GM19193 (cell line): ENCODE data around the gene CYSRT1.

Experiments
- POLR2A ChIP-seq: IDR thresholded peaks from 4 replicates; pipeline ENCODE4 v1.6.1; 2011; ENCODE audit not compliant: insufficient read depth, insufficient read length; ENCODE audit errors: extremely low read depth

The CYSRT1 gene

DNA sequence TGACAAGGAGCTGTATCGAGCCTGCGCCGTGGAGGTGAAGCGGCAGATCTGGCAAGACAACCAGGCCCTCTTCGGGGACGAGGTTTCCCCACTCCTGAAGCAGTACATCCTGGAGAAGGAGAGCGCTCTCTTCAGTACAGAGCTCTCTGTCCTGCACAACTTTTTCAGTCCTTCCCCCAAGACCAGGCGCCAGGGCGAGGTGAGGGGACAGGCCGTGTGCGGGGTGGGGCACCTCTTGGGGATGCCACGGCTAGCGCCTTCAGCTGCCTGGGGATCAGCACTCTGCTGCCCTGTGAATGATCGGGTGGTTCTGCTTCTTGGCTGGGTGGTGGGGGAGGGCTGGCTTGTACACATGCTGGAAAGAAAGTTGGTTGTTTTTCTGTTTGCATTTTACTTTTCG, 31.9 kb downstream of the CYSRT1 start:
- no peak for TF ChIP-seq POLR2A

DNA sequence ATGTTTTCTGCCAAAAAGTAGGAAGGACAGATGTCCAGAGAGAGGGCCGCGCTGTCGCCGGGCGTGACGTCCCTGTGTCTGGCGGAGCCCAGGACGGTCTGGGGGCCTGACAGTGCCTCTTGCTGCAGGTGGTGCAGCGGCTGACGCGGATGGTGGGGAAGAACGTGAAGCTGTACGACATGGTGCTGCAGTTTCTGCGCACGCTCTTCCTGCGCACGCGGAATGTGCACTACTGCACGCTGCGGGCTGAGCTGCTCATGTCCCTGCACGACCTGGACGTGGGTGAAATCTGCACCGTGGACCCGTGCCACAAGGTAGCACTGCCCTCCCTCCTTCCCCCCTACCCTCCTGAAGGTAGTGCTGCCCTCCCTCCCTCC, 37.9 kb downstream of the CYSRT1 start:
- TF ChIP-seq POLR2A, result no peak

DNA sequence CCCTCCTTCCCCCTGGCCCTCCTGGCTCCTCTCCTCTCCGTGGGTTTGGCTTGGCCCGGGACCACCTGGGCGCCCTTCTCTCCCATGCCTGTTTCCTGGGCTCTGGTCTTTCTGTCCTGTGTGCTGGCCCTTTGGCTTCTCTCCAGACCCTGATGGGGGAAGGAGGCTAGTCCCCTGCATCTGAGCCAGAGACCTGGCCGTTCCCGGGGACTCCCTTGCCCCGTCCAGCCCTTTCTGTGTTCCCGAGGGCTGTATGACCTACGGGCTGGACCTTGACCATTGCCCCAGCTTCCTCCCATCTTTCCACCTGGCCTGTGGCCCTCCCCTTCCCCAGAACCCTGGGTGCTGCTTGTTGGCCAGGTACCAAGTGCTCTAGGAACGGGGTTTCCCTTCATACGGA, 38.5 kb downstream of the CYSRT1 start:
- no peak for TF ChIP-seq POLR2A

DNA sequence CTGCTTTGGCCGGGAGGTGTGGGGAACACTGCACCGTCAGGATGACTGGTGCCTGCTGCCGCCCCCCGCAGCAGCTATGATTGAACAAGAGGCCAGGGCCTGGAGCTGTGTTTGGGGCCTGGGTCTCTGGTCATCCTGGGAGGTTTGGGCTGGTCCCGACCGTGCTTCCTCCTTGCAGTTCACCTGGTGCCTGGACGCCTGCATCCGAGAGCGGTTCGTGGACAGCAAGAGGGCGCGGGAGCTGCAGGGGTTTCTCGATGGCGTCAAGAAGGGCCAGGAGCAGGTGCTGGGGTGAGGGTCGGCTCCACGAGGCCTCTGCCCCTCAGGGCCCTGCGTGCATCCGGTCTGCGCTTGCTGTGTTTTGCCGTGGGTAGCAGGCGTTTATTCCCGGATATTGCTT, 39.1 kb downstream of the CYSRT1 start:
- TF ChIP-seq POLR2A, result no peak

DNA sequence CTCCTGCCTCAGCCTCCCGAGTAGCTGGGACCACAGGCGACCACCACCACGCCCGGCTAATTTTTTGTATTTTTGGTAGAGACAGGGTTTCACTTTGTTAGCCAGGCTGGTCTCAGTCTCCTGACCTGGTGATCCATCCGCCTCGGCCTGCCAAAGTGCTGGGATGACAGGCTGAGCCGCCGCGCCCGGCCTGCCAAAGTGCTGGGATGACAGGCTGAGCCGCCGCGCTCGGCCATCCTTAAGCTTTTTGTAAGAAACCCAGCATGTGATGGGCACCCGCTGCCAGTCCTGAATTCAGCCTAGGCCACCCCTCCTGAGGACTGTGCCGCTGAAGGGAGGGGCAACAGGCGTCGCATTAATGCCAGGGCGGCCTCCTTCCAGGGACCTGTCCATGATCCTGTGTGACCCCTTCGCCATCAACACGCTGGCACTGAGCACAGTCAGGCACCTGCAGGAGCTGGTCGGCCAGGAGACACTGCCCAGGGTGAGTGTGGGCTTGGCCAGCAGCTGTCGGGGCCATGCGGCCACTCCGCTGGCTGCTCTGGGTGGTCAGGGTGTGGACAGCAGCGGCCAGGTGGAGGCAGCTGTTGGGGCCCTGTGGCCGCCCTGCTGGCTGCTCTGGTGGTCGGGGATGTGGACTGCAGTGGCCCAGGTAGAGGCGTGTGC, 40.7 kb downstream of the CYSRT1 start:
- no peak for TF ChIP-seq POLR2A

DNA sequence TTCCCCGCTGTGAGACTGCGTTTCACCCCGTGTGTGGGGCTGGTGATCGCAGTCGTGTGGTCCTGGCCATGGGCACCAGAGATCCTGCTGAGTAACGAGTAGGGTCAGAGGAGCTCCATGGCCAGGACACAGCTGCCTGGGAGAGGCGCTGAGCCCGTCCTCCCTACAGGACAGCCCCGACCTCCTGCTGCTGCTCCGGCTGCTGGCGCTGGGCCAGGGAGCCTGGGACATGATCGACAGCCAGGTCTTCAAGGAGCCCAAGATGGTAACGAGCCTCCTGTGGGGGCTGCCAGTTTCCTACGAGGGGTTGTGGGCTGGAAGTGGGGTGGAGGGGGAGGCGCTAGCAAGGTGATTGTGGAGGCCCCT, 41.2 kb downstream of the CYSRT1 start:
- TF ChIP-seq POLR2A, result no peak

DNA sequence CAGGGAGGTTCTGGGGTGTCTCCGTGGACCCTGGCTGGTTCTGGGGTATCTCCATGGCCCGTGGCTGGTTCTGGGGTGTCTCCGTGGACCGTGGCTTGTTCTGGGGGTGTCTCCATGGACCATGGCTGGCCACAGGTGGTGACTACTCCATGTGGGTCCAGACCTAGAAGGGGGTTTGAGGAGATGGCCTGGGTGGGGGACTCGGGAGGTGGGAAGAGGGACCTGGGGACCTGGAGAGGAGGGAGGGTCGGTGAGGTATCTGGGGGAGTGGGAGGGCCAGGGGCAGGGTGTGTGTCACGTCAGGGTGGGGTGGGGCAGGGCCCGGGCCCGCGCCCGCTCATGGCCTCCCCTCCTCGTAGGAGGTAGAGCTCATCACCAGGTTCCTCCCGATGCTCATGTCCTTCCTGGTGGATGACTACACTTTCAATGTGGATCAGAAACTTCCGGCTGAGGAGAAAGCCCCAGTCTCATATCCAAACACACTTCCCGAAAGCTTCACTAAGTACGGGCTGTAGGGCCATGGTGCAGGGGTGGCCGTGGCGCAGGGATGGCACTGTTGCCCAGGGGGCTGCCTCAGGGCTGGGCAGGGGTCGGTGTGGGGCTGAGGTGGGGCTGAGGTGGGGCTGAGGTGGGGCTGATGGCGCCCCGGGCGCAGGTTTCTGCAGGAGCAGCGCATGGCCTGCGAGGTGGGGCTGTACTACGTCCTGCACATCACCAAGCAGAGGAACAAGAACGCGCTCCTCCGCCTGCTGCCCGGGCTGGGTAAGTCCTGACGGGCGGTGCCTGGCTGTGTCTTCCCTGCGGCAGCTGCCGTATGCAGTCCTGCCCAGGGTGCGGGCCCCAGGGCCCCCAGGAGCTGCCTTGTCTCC, 41.8 kb downstream of the CYSRT1 start:
- TF ChIP-seq POLR2A, result no peak

DNA sequence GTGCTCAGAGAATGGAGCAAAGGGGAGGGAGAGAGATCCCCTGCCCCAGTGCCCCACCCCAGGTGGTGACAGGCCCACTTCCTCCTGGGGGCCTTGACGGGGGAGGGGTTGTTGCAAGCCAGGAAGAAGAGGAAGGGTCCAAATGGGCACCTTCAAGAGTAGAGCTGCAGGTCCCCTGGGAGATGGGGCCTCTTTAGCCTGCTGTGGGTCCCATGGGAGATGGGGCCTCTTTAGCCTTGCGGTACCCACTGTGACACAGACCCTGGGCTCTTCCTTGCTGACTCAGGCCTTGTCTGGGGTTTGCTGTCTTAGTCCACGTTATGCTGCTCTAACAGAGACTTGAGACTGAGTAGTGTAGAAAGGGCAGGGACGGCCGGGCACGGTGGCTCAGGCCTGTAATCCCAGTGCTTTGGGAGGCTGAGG, 43.0 kb downstream of the CYSRT1 start:
- no peak for TF ChIP-seq POLR2A

DNA sequence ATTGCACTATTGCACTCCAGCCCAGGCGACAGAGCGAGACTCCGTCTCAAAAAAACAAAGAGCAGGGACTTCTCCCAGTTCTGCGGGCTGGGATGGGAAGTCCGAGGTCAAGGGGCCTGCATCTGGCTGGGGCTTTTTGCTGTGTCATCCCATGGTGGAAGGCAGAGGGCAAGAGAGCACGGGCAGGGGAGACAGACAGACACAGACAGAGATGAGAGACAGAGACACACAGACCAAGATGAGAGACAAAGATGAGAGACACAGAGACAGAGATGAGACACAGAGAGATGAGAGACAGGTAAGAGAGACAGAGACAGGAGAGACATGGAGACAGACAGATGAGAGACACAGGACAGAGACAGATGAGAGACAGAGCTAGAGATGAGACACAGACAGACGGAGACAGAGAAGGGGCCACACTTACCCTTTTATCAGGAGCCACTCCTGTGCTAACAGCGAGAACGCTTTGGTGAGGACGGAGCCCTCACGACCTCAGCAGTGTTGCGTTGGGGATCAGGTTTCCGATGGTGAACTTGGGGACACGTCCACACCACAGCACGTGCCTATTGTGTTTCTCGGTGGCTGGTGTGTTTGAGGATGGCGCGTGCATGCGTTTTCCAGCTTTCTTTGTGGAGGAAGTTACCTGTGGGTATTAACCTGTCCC, 43.7 kb downstream of the CYSRT1 start:
- no peak for TF ChIP-seq POLR2A

DNA sequence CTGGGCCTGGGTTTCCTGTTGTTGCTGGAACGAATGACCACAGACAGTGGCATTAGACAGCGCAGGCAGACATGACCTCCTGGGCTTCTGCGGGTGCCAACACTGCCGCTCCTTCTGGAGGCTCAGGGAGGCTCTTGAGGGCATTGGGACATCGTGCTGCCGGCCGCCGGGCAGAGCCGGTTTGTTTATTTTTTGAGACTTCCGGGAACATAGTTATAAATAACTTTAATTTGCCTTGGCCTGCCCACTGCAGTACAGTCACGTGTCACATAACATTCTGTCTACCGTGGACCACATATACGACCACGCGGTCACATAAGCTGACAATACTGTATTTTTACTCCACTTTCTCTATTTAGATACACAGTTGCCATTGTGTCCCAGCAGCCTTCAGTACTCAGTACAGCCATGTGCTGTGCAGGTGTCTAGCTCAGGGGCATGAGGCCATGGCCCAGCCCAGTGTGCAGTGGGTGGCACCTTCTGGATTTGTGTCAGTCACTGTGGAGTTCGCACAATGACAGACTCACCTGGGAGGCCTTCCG, 44.3 kb downstream of the CYSRT1 start:
- TF ChIP-seq POLR2A, result no peak

DNA sequence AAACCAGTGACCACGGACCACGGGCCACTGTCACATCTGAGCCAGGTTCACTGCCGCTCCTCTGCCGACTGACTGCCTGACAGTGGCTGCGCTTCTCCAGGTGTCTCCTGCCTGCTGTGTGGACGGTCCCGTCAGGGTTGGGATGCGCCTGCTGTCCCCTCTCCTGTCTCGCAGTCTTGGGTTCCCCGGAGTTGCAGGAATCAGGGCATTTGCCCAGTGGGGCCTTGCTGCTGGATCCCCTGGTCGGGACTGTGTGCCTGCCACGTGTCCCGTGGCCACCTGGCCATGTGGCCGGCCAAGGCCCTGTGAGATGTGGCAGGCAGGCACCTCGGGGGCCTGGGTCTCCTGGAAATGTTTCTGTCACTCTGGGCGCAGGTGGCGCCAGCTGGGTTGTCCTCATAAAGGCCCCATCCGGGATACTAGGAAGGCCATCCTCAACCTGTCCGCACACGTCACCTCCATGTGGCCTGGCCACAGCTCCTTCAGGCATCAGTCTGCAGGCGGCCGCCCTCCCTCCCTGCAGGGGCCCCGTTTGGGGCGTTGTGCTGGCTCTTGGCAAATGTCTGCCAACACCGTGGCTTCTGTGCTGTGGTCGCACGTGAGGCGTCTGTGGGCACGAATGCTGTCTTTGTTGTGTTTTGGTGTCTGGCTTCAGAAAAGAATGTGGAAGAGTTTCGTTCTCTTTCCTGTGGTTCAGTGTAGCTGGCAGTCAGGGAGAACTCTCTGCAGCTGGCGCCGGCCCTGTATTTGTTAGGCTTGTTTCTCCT, 46.1 kb downstream of the CYSRT1 start:
- TF ChIP-seq POLR2A, result no peak

DNA sequence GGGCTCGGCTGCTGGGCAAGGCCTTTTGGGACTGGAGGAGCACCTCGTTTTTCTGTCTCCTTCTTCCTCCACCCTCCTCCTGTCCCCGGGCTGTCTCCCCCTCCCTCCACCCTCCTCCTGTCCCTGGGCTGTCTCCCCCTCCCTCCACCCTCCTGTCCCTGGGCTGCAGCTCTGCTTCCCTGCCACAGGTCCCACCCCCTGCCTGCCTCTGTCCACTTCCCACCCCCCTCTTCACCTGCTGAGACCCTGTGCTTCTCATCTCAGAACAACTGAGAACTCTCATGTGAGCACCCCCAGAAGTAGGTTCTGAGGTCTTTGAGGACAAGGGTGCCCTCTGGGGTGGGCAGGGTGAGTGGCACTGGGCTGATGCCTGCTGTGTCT, 46.7 kb downstream of the CYSRT1 start:
- TF ChIP-seq POLR2A, result no peak

DNA sequence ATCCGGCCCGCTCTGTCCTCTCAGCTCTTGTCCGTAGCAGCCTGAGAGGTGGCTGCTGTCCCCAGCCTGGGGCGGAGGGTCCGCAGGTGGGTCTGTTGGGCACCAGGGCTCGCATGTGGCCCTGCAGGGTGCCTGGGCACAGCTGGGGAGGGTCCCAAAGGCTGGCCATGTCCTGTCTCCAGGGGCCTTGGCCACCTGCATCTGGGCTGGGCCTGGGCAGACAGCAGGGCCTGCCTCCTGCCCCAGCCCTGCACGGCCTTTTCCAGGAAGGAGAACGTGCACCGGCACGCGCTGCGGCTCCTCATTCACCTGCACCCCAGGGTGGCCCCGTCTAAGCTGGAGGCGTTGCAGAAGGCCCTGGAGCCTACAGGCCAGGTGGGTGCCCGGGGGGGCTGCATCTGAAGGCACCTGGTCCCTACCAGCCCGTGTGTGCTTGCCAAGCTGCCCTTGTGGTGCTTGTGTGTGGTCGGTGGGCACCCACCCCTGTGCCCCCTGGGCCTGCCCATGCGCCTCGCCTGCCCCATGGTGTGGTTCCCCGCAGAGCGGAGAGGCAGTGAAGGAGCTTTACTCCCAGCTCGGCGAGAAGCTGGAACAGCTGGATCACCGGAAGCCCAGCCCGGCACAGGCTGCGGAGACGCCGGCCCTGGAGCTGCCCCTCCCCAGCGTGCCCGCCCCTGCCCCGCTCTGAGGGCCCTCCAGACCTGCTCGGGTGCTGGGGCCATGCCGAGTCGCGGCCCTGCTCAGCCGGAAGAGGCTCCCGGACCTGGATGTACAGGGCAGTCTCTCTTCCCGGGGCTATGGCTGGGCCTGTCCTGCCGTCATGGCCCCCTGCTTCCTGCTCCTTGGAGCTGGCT, 47.5 kb downstream of the CYSRT1 start:
- TF ChIP-seq POLR2A, result no peak

DNA sequence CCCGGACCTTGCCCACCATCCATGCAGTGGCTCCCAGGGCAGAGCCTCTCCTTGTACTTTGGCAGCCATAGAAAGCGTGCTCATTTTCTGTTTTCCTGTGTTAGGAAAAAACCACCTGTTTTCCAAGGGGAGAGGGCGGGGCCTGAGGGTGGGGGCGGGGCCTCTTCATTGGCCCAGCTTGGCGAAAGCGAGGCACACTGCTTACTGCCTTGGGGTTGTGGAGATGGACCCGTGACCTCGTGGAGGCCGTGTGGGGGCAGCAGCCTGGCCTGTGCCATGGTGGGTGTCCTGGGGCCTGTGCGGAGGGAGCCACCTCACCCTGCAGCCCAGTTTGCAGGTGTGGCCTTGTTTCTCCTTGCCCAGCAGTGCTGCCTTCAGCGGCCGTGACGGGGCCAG, 48.1 kb downstream of the CYSRT1 start:
- TF ChIP-seq POLR2A, result no peak
